Stimulated activated CD4-positive, alpha-beta T cell treated with anti-CD3 and anti-CD28 coated beads, TNF-alpha, amount 100 ng/mL, for 1 hour (primary cell): ENCODE data around the gene ENPP6.
"Not testable (repeated sequence)": the region's sequence is repeated elsewhere in the genome, so short reads cannot be mapped to it uniquely, and the experiment has no call there.

ENCODE experiments used
- DNase-seq, 3 donors: peaks; one replicate each; pipeline ENCODE4 v3.0.0-alpha.2; 2020; ENCODE audit warnings: low read depth in 3 of 3, low spot score in 1 of 3

ENPP6 gene

DNA sequence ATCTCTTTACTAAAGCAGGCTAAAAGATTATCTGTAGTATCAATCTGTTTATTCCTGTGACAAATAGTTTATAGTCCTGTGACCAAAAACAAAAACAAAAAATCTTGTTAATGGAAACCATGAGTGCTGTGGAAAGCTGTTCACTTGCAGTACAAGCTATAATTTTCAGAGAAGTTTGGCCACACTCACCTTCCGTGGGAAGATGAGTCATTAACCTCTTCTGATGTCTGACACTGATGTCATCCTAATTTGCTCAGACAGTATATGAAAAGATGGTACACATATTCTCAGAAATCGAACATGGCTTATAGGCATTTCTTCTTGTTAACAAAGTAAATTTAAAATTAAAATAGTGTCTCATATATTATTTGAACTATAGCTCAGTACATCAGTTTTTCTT lies 19.9 kb upstream of the ENPP6 start:
- no peak for DNase-seq

DNA sequence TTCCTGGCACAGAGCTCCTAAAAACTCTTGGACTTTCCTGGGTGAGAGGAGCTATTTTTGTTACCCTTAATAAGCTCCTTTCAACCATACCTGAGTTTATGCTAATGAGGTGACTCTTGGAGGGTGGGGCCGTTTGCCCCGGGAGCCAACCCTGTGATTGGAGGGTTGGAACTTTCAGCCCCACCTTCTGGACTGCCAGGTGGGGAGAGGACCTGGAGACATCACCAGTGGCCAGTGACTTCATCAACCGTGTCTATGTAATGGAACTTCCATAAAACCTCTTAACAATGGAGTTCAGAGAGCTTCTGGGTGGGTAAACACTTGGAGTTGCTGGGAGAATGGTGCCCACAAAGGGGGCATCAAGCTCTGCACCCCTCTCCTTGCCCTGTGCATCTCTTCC lies 17.9 kb upstream of the ENPP6 start:
- no peak for DNase-seq

- no peak for DNase-seq
These were observed 16.5 kb upstream of the ENPP6 start for GRCh38 chr4:184234155-184234554.

- DNase-seq, result no peak
These were observed 15.3 kb upstream of the ENPP6 start for GRCh38 chr4:184232975-184233374.

GRCh38 chr4:184232202-184232601 lies 14.5 kb upstream of the ENPP6 start:
- no peak for DNase-seq

- DNase-seq, result no peak
These were observed 13.9 kb upstream of the ENPP6 start for GRCh38 chr4:184231573-184231972.

GRCh38 chr4:184228056-184228705 lies 10.5 kb upstream of the ENPP6 start:
- DNase-seq, result no peak

DNA sequence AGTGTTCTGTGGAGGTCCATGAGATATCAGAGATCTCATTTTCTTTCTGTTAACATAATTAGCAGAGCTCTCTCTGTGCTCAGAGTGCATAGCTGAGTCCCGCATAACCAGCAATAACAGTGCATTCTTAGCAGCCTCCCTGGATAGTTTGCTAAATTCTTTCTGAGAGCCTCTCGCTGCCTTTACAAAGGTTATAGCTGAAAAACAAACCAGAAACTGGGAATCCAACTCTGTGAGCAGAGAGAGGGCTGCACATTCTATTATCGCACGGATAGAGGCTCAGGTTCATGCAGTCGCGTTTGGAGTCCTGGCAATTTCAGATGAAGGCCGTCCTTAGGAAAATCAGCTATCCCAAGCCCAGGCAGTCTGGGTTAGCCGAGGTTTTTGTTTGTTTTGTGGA lies 1.2 kb downstream of the ENPP6 start:
- DNase-seq, result no peak

GRCh38 chr4:184215709-184216328 lies 1.9 kb downstream of the ENPP6 start:
- DNase-seq, result no peak

DNA sequence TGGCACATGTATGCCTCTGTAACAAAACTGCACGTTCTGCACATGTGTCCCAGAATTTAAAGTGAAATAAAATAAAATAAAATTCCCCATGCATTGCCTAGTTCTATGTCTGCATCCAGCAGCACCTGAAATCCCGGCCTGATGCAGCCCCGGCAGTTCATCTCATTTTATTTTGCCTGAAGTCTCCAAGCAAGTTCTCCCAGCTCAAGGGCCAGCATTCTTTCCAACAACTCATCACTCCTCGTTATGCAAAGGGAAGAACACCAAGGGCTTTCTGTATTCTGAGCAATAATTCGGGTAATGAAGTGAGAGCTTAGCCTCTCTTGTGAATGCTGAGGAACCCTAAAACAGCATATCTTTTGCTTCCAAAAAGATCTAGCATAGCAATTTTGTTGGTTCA lies 2.7 kb downstream of the ENPP6 start:
- DNase-seq, result no peak

DNA sequence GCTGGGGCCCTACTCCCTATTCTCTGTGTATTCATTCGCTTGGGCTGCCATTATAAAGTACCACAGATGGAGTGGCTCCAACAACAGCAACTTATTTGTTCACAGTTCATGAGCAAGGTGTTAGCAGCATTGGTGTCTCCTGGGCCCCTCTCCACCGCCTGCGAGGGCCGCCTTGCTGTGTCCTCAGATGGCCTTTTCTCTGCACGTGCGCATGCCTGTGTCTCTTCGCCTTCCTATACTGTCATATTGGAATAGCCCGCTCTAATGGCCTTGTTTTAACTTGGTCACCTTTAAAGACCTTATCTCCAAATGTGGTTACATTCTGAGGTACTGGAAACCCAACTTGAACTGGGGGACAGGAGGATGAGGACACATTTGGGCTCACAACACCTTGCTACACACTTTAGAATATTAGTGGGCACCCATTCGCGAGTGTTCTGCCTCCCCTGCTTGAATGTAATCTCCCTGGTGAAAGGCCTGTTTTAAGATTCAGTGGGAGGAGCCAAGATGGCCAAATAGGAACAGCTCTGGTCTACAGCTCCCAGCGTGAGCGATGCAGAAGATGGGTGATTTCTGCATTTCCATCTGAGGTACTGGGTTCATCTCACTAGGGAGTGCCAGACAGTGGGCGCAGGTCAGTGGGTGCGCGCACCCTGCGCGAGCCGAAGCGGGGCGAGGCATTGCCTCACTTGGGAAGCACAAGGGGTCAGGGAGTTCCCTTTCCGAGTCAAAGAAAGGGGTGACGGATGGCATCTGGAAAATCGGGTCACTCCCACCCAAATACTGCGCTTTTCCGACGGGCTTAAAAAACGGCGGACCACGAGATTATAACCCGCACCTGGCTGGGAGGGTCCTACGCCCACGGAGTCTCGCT lies 9.7 kb downstream of the ENPP6 start:
- DNase-seq, result not testable (repeated sequence)

DNA sequence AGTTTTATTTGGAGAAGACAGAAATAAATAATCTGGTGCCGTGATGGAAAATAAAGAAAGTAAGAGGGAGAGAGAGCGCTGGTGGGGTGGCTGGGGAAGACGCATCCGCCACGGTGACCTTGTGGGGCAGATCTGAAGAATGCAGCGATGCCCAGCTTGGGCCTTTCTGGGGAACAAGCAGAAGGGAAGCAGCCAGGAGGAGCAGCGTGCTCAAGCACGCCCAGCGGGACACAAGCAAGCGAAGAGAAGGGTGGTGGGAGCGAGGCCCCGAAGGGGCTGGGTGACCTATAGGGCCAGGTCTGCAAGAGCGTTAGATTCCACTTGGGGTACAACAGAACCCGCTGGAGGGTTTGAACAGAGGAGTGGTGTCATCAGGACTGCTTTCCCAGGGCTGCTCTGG lies 12.4 kb downstream of the ENPP6 start:
- DNase-seq, result no peak

GRCh38 chr4:184203300-184203699 lies 14.4 kb downstream of the ENPP6 start:
- no peak for DNase-seq

DNA sequence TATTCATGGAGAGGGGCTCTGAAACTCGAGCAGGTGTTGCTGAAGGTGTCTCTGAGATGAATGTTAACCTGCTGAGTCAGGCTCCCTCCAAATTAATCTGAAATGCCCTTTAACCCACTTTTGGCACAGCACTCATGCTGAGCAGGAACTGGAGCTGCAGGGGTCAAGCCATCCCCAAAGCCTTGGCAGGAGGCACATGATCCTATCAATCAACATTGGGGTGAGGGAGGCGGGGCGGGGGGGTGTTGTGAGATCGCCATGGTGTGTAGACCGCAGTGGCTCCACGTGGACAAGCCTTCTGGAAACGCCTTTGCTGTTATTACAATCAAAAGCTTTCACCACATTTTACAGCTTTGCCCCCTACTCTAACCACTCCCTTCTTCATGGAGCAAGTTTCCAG lies 16.5 kb downstream of the ENPP6 start:
- DNase-seq, result no peak

GRCh38 chr4:184200296-184200695 lies 17.4 kb downstream of the ENPP6 start:
- no peak for DNase-seq

DNA sequence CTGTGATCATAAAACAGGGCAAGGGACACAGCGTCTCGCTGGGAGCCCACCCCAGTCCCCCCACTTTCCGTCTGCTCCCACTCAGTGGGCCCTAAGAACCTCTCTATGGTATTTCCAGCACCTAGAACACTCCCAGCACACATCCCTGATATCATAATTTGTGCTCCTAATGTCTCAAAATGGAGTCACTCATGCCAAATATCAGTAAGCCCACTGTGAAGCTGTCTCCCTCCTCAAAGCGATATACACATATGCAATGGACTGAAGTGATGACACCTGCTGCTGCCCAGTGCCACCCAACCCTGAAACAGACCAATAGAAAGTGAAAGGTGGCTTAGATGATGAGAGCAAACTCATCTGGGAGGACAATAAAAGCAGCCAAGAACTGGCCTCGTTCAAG lies 17.9 kb downstream of the ENPP6 start:
- DNase-seq, result no peak

DNA sequence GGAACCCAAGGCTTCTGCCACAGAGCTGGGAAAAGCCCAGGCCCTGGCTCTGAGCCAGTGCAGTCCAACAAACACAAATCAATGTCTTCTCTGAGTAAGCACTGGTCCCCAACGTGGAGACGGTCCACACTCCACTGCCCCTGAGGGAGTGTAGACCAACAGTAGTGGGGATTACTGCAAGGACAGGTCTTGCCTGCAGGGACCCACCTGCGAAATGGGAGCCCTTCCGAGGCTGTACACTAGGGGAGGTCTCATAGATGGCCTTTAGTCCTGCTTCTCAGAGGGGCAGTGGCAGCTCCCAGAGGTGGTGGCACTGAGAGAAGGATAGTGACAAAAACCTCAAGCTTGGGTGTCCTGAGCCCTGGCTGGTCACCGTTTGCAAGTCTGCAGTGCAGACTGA lies 19.5 kb downstream of the ENPP6 start:
- no peak for DNase-seq

- DNase-seq, result no peak
These were observed 20.1 kb downstream of the ENPP6 start for GRCh38 chr4:184197536-184198082.

GRCh38 chr4:184196730-184197385 lies 20.8 kb downstream of the ENPP6 start:
- no peak for DNase-seq

- no peak for DNase-seq
These were observed 23.8 kb downstream of the ENPP6 start for GRCh38 chr4:184193556-184194525.
